Keratinocyte (primary cell): Measurements from ENCODE around the gene OR2AE1. TPM values are rescaled to one million over a fixed set of nuclear protein-coding genes. Genes with fewer than 3 reads are reported as not detected.

Source experiments
- DNase-seq: peaks from one replicate; pipeline ENCODE4 v3.0.0-alpha.2; 2011; ENCODE audit warnings: low read depth, missing footprints, low spot score
- FAIRE-seq: peaks from 2 replicates; lab custom pipeline; 2011; peaks lifted over from hg19 to GRCh38; lab: Jason Lieb, UNC
- H2AFZ ChIP-seq: 2 replicates; pipeline ENCODE4 v1.6.0; 2012; ENCODE audit warnings: low read length, control low read depth, inconsistent platforms; ENCODE audit not compliant: control insufficient read depth
- H3K27ac ChIP-seq: 2 replicates; pipeline ENCODE4 v1.5.1; 2011; ENCODE audit warnings: low read length; ENCODE audit not compliant: control insufficient read depth, insufficient read depth
- H3K27me3 ChIP-seq: 3 replicates; pipeline ENCODE4 v1.6.0; 2011; ENCODE audit warnings: low read length; ENCODE audit not compliant: control insufficient read depth, insufficient read depth; ENCODE audit errors: extremely low read depth
- H3K36me3 ChIP-seq, 2 experiments: 2 replicates in 1 of 2; 3 replicates in 1 of 2; pipeline ENCODE4 v1.5.1; 2011; ENCODE audit warnings: low read length in 2 of 2, mild to moderate bottlenecking in 1 of 2; ENCODE audit not compliant: control insufficient read depth in 2 of 2, insufficient read depth in 2 of 2; ENCODE audit errors: extremely low read depth in 1 of 2
- H3K4me1 ChIP-seq: 3 replicates; pipeline ENCODE4 v1.5.1; 2011; ENCODE audit warnings: low read length; ENCODE audit not compliant: control insufficient read depth, insufficient read depth; ENCODE audit errors: extremely low read depth
- H3K4me2 ChIP-seq: 3 replicates; pipeline ENCODE4 v1.6.0; 2011; ENCODE audit warnings: low read depth, low read length; ENCODE audit not compliant: control insufficient read depth, insufficient read depth; ENCODE audit errors: extremely low read depth
- H3K4me3 ChIP-seq, 3 experiments: fragments of 200-600 bp in 1 of 3; sonication (generic) in 1 of 3; 2 replicates in 2 of 3; 3 replicates in 1 of 3; pipeline ENCODE4 v1.5.1; 2011 to 2016; ENCODE audit warnings: low read length in 3 of 3, mild to moderate bottlenecking in 3 of 3, control low read depth in 2 of 3, inconsistent platforms in 1 of 3, low read depth in 1 of 3, mixed read lengths in 1 of 3, mixed run types in 1 of 3, moderate library complexity in 1 of 3; ENCODE audit not compliant: control insufficient read depth in 2 of 3, insufficient read depth in 2 of 3; ENCODE audit errors: extremely low read depth in 1 of 3
- H3K79me2 ChIP-seq: 2 replicates; pipeline ENCODE4 v1.6.0; 2012; ENCODE audit warnings: low read length; ENCODE audit not compliant: control insufficient read depth, insufficient read depth
- H3K9ac ChIP-seq: 3 replicates; pipeline ENCODE4 v1.6.0; 2011; ENCODE audit warnings: low read length; ENCODE audit not compliant: control insufficient read depth, insufficient read depth; ENCODE audit errors: extremely low read depth
- H3K9me1 ChIP-seq: 3 replicates; pipeline ENCODE4 v1.6.0; 2011; ENCODE audit warnings: low read length; ENCODE audit not compliant: control insufficient read depth, insufficient read depth; ENCODE audit errors: extremely low read depth
- H3K9me3 ChIP-seq: 2 replicates; pipeline ENCODE4 v1.5.1; 2012; ENCODE audit warnings: low read depth, low read length; ENCODE audit not compliant: control insufficient read depth
- H4K20me1 ChIP-seq: 3 replicates; pipeline ENCODE4 v1.6.0; 2011; ENCODE audit warnings: low read length; ENCODE audit not compliant: control insufficient read depth, insufficient read depth; ENCODE audit errors: extremely low read depth
- CTCF ChIP-seq, 3 experiments: IDR thresholded peaks in 1 of 3; conservative IDR thresholded peaks in 1 of 3; optimal IDR thresholded peaks in 1 of 3; 2 replicates in 2 of 3; 3 replicates in 1 of 3; pipeline versions ENCODE3 to v1.5.1; 2011; ENCODE audit warnings: low read length in 3 of 3, mild to moderate bottlenecking in 3 of 3, moderate library complexity in 2 of 3, control low read depth in 1 of 3, inconsistent platforms in 1 of 3; ENCODE audit not compliant: insufficient read depth in 2 of 3; ENCODE audit errors: extremely low read depth in 1 of 3
- EZH2 ChIP-seq: IDR thresholded peaks from one replicate; pipeline ENCODE4 v1.6.1; 2012; ENCODE audit warnings: inconsistent platforms, mild to moderate bottlenecking, low read length, moderate library complexity
- dilution Hi-C: fragments of 300-500 bp; cut with MboI; formaldehyde crosslinking; loops from one replicate; pipeline ENCODE4 v1.7.0; 2020; ENCODE audit warnings: low sequenced_read_pairs; ENCODE audit not compliant: extremely low pct_ligation_motif_present
- polyA plus RNA-seq, 5 experiments: library from polyadenylated mRNA; depleted of rRNA in 3 of 5; stranded (reverse) in 3 of 5; stranded (forward) in 1 of 5; unstranded in 1 of 5; fragments of >200 nt; gene quantifications; 1 replicate in 1 of 5; 2 replicates in 3 of 5; 3 replicates in 1 of 5; pipeline versions ENCODE4 v1.2.1 to v1.2.3, GENCODE V29; 2011 to 2012; ENCODE audit warnings: missing spikeins in 2 of 5, low read depth in 1 of 5, low replicate concordance in 1 of 5

The OR2AE1 gene
- polyA plus RNA-seq, 1 donor (not counting 4 experiments of a cell fraction or from before 2014, with no cell fraction given), result not detected

GRCh38 chr7:99843808-99844207 lies 33.0 kb downstream of the OR2AE1 start:
- Histone ChIP-seq H3K36me3 (no peaks in the 10 kb centered on the region), H3K4me3 (no peak overlapping the region), H3K27ac (no peak overlapping the region), H3K9me3 (no peaks in the 10 kb centered on the region), H3K9ac (no peak overlapping the region), H3K4me2 (no peak overlapping the region), H2AFZ (no peak overlapping the region), H4K20me1 (no peaks in the 10 kb centered on the region), H3K9me1 (no peaks in the 10 kb centered on the region), H3K4me1 (peaks cover 12% of the 10 kb centered on the region), H3K27me3 (no peaks in the 10 kb centered on the region), H3K79me2 (no peaks in the 10 kb centered on the region)
- dilution Hi-C loops, result no loop called here
- FAIRE-seq (no peak), DNase-seq (no peak)
- no peak for TF ChIP-seq EZH2
- no peak for TF ChIP-seq CTCF (optimal IDR thresholded peaks at IDR 0.05 in 1 of 3, IDR thresholded peaks at IDR 0.05 in 1 of 3, conservative IDR thresholded peaks at IDR 0.05 in 1 of 3; ENCODE audit: extremely low read depth in 1 of 3, insufficient read depth in 2 of 3, low read length in 3 of 3)

GRCh38 chr7:99842926-99843325 lies 33.9 kb downstream of the OR2AE1 start:
- Histone ChIP-seq H3K4me3 (no peak overlapping the region), H3K9me1 (no peaks in the 10 kb centered on the region), H3K36me3 (no peaks in the 10 kb centered on the region), H3K27ac (no peak overlapping the region), H3K9ac (no peak overlapping the region), H3K79me2 (no peaks in the 10 kb centered on the region), H3K4me1 (peaks cover 12% of the 10 kb centered on the region), H4K20me1 (no peaks in the 10 kb centered on the region), H3K27me3 (no peaks in the 10 kb centered on the region), H2AFZ (no peak overlapping the region), H3K9me3 (no peaks in the 10 kb centered on the region), H3K4me2 (no peak overlapping the region)
- FAIRE-seq (no peak), DNase-seq (no peak)
- TF ChIP-seq CTCF (optimal IDR thresholded peaks at IDR 0.05 in 1 of 3, IDR thresholded peaks at IDR 0.05 in 1 of 3, conservative IDR thresholded peaks at IDR 0.05 in 1 of 3; ENCODE audit: extremely low read depth in 1 of 3, insufficient read depth in 2 of 3, low read length in 3 of 3) (no peak), EZH2 (no peak)
- dilution Hi-C loops, result no loop called here
